IMR-90 (cell line): Measurements from ENCODE around the gene FAM219A. TPM values are rescaled to one million over a fixed set of nuclear protein-coding genes. Genes with fewer than 3 reads are reported as not detected.

Source experiments
- ATAC-seq: fragments of 200-7000 bp; cut with Tn5 transposase; 2 replicates; pipeline ENCODE4 v1.9.1; 2020; ENCODE audit warnings: low read depth, mild to moderate bottlenecking, moderate library complexity
- BruUV-seq: library from RNA; stranded (reverse); fragments of 400-500 nt; replicated peaks from 2 replicates; lab custom pipeline; 2021; lab: Mats Ljungman, UMichigan
- CTCF ChIA-PET: fragments of 300-600 bp; formaldehyde crosslinking; extraction: SDS; loops from one replicate; lab custom pipeline; 2021; ENCODE audit warnings: antibody characterized with exemption; lab: Yijun Ruan, JAX
- POLR2A ChIA-PET: fragments of 300-600 bp; sonication (Branson Sonifier 250); formaldehyde crosslinking; loops from one replicate; lab custom pipeline; 2022; ENCODE audit warnings: antibody characterized with exemption; ENCODE audit not compliant: unreplicated experiment; lab: Charles Lee
- DNase-seq: peaks from one replicate; pipeline ENCODE4 v3.0.0; 2013
- H2AFZ ChIP-seq: replicated peaks from 2 replicates; pipeline ENCODE3; 2013; ENCODE audit warnings: low read length, mild to moderate bottlenecking; ENCODE audit not compliant: poor library complexity
- H2AK5ac ChIP-seq: 2 replicates; pipeline ENCODE4 v1.6.1; 2013; ENCODE audit warnings: low read depth, low read length, inconsistent platforms
- H2AK9ac ChIP-seq: replicated peaks from 2 replicates; pipeline ENCODE3; 2013; ENCODE audit warnings: mild to moderate bottlenecking, low read depth, low read length, moderate library complexity; ENCODE audit not compliant: poor library complexity
- H2BK120ac ChIP-seq: 2 replicates; pipeline ENCODE4 v1.6.1; 2013; ENCODE audit warnings: low read depth, low read length, inconsistent platforms
- H2BK15ac ChIP-seq: 3 replicates; pipeline ENCODE4 v1.6.1; 2013; ENCODE audit warnings: low read depth, low read length, inconsistent platforms
- H2BK20ac ChIP-seq: 2 replicates; pipeline ENCODE4 v1.6.1; 2013; ENCODE audit warnings: low read depth, mild to moderate bottlenecking, inconsistent platforms, low read length, moderate library complexity
- H2BK5ac ChIP-seq: 2 replicates; pipeline ENCODE4 v1.6.1; 2013; ENCODE audit warnings: mild to moderate bottlenecking, low read depth, low read length, inconsistent platforms; ENCODE audit not compliant: poor library complexity, severe bottlenecking
- H3K14ac ChIP-seq: replicated peaks from 2 replicates; pipeline ENCODE4 v1.6.1; 2013; ENCODE audit warnings: low read depth, low read length, inconsistent platforms
- H3K18ac ChIP-seq: 2 replicates; pipeline ENCODE4 v1.6.1; 2013; ENCODE audit warnings: low read depth, low read length, control low read depth
- H3K23ac ChIP-seq: 2 replicates; pipeline ENCODE4 v1.6.1; 2013; ENCODE audit warnings: low read depth, low read length, inconsistent platforms
- H3K27ac ChIP-seq: 2 replicates; pipeline ENCODE4 v1.5.1; 2013; ENCODE audit warnings: mild to moderate bottlenecking, control low read depth, low read length; ENCODE audit not compliant: insufficient read depth
- H3K27me3 ChIP-seq: 2 replicates; pipeline ENCODE4 v1.6.1; 2013; ENCODE audit warnings: low read length; ENCODE audit not compliant: control insufficient read depth, insufficient read depth
- H3K36me3 ChIP-seq: 2 replicates; pipeline ENCODE4 v1.6.1; 2013; ENCODE audit warnings: low read length, mixed read lengths; ENCODE audit not compliant: control insufficient read depth, insufficient read depth
- H3K4ac ChIP-seq: 2 replicates; pipeline ENCODE4 v1.6.1; 2013; ENCODE audit warnings: low read depth, low read length, inconsistent platforms
- H3K4me1 ChIP-seq: 2 replicates; pipeline ENCODE4 v1.6.1; 2013; ENCODE audit warnings: low read length, mixed read lengths; ENCODE audit not compliant: control insufficient read depth, insufficient read depth
- H3K4me2 ChIP-seq: 2 replicates; pipeline ENCODE4 v1.6.1; 2013; ENCODE audit warnings: low read depth, mild to moderate bottlenecking, control low read depth, low read length, moderate library complexity
- H3K4me3 ChIP-seq: 2 replicates; pipeline ENCODE4 v1.5.1; 2013; ENCODE audit warnings: low read depth, mild to moderate bottlenecking, control low read depth, low read length, moderate library complexity; ENCODE audit not compliant: insufficient read depth
- H3K56ac ChIP-seq: 2 replicates; pipeline ENCODE4 v1.6.1; 2013; ENCODE audit warnings: low read length, inconsistent platforms; ENCODE audit not compliant: insufficient read depth; ENCODE audit errors: extremely low read depth
- H3K79me1 ChIP-seq, 2 experiments: 2 replicates each; pipeline ENCODE4 v1.6.1; 2013; ENCODE audit warnings: low read length in 2 of 2, inconsistent platforms in 1 of 2, low read depth in 1 of 2
- H3K9ac ChIP-seq: 2 replicates; pipeline ENCODE4 v1.6.1; 2013; ENCODE audit warnings: low read depth, low read length, control low read depth
- H3K9me1 ChIP-seq: 2 replicates; pipeline ENCODE4 v1.6.1; 2013; ENCODE audit warnings: low read length, inconsistent platforms; ENCODE audit not compliant: insufficient read depth
- H3K9me3 ChIP-seq: 2 replicates; pipeline ENCODE4 v1.6.1; 2013; ENCODE audit warnings: low read length; ENCODE audit not compliant: control insufficient read depth, insufficient read depth
- H4K20me1 ChIP-seq: 2 replicates; pipeline ENCODE4 v1.6.1; 2013; ENCODE audit warnings: low read length, inconsistent platforms; ENCODE audit not compliant: insufficient read depth
- H4K5ac ChIP-seq: 2 replicates; pipeline ENCODE4 v1.6.1; 2013; ENCODE audit warnings: mild to moderate bottlenecking, low read depth, low read length, control low read depth
- H4K8ac ChIP-seq, 2 experiments: 2 replicates each; pipeline ENCODE4 v1.6.1; 2013; ENCODE audit warnings: low read depth in 2 of 2, low read length in 2 of 2, control low read depth in 1 of 2, inconsistent platforms in 1 of 2
- H4K91ac ChIP-seq: 2 replicates; pipeline ENCODE4 v1.6.1; 2013; ENCODE audit warnings: low read depth, low read length, inconsistent platforms; ENCODE audit not compliant: insufficient read depth
- BHLHE40 ChIP-seq: fragments of 150-350 bp; IDR thresholded peaks from 2 replicates; pipeline ENCODE4 v1.6.1; 2016; ENCODE audit warnings: mild to moderate bottlenecking, low read depth, low read length
- CEBPB ChIP-seq: IDR thresholded peaks from 2 replicates; pipeline ENCODE4 v1.6.1; 2012; ENCODE audit warnings: low read depth, low read length, improper control_type of control experiment
- CHD1 ChIP-seq: IDR thresholded peaks from 2 replicates; pipeline ENCODE4 v1.6.1; 2012; ENCODE audit warnings: low read depth, low read length, improper control_type of control experiment
- CTCF ChIP-seq: conservative IDR thresholded peaks from 2 replicates; pipeline ENCODE4 v1.5.1; 2012; ENCODE audit warnings: mild to moderate bottlenecking, low read depth, low read length, improper control_type of control experiment
- MAFK ChIP-seq: IDR thresholded peaks from 2 replicates; pipeline ENCODE4 v1.6.1; 2012; ENCODE audit warnings: low read depth, low read length, improper control_type of control experiment
- MXI1 ChIP-seq: IDR thresholded peaks from 2 replicates; pipeline ENCODE4 v1.6.1; 2012; ENCODE audit warnings: low read depth, mild to moderate bottlenecking, low read length, moderate library complexity, borderline replicate concordance
- NFE2L2 ChIP-seq: fragments of 150-350 bp; IDR thresholded peaks from 2 replicates; pipeline ENCODE4 v1.6.1; 2016; ENCODE audit warnings: low read depth, mild to moderate bottlenecking, low read length
- POLR2A ChIP-seq: IDR thresholded peaks from 2 replicates; pipeline ENCODE4 v1.6.1; 2012; ENCODE audit warnings: mild to moderate bottlenecking, low read depth, low read length
- RAD21 ChIP-seq: IDR thresholded peaks from 2 replicates; pipeline ENCODE4 v1.6.1; 2012; ENCODE audit warnings: low read length, improper control_type of control experiment
- RFX5 ChIP-seq: IDR thresholded peaks from 2 replicates; pipeline ENCODE4 v1.8.0; 2012; ENCODE audit warnings: low read depth, mild to moderate bottlenecking, low read length, moderate library complexity
- WGBS, 2 experiments: methylation state at CpG; one replicate each; pipeline versions ENCODE4 v1.1.5 to v1.1.7; 2013; ENCODE audit warnings: missing lambda C conversion rate in 2 of 2; ENCODE audit not compliant: insufficient read length in 1 of 2; ENCODE audit errors: extremely low coverage in 2 of 2; 5-methylcytosine and 5-hydroxymethylcytosine counted together
- dilution Hi-C: fragments of 300-500 bp; cut with HindIII; formaldehyde crosslinking; loops from one replicate; pipeline ENCODE4 v1.14.3; 2018; ENCODE audit warnings: low sequenced_read_pairs; ENCODE audit not compliant: unreplicated experiment
- in situ Hi-C: fragments of 300-500 bp; cut with MboI; formaldehyde crosslinking; loops from 3 replicates; pipeline ENCODE4 v1.14.3; 2019; ENCODE audit warnings: low sequenced_read_pairs, inconsistent platforms, mixed read lengths
- intact Hi-C: fragments of 100-400 bp; cut with micrococcal nuclease; formaldehyde crosslinking; loops from 2 replicates; pipeline ENCODE4 v1.10.0; 2022
- polyA plus RNA-seq, 3 experiments: library from polyadenylated mRNA; depleted of rRNA; stranded (reverse); fragments of >200 nt; gene quantifications; 2 replicates each; pipeline ENCODE4 v1.2.3, GENCODE V29; 2012; ENCODE audit warnings: low replicate concordance in 1 of 3
- total RNA-seq: library from RNA; depleted of rRNA; stranded (reverse); fragments of >200 nt; gene quantifications from 2 replicates; pipeline ENCODE4 v1.2.3, GENCODE V29; 2012

The FAM219A gene
- total and polyA plus RNA-seq, 2 of the 4 experiments (the other 2 are of a cell fraction), result 4.8 to 20.8 TPM

GRCh38 chr9:34442770-34443169, 15.6 kb downstream of the FAM219A start:
- H3K9me3 ChIP-seq, result no peaks in the 10 kb centered on the region
- H3K4ac ChIP-seq, result no peak overlapping the region
- WGBS, 2 experiments, result no CpG with 5 or more reads among the region's 1 CpG
- ChIA-PET POLR2A (no interaction called here), CTCF (no interaction called here)
- no peak overlapping the region for H2AK9ac ChIP-seq
- no peak overlapping the region for H2AK5ac ChIP-seq
- no TSS peak for BruUV-seq
- peaks cover 21 to 63% of the 10 kb centered on the region in 2 experiments for H3K79me1 ChIP-seq
- no peak overlapping the region for H2BK15ac ChIP-seq
- H3K9ac ChIP-seq, result no peak overlapping the region
- H4K20me1 ChIP-seq, result peaks cover 63% of the 10 kb centered on the region
- H3K18ac ChIP-seq, result no peak overlapping the region
- TF ChIP-seq RFX5, result no peak
- no peak for TF ChIP-seq NFE2L2
- TF ChIP-seq BHLHE40, result no peak
- no peak for TF ChIP-seq CTCF
- no peak for TF ChIP-seq CEBPB
- no peak for TF ChIP-seq MAFK
- no peak for TF ChIP-seq RAD21
- TF ChIP-seq POLR2A, result no peak
- TF ChIP-seq MXI1, result no peak
- no peak for TF ChIP-seq CHD1
- no peak overlapping the region for H3K4me2 ChIP-seq
- intact Hi-C loops (no loop called here), dilution Hi-C loops (no loop called here), in situ Hi-C loops (no loop called here)
- no peak overlapping the region for H3K14ac ChIP-seq
- H3K36me3 ChIP-seq, result peaks cover 2% of the 10 kb centered on the region; the same call in 1 of the 2 replicates
- H3K27me3 ChIP-seq, result no peaks in the 10 kb centered on the region
- H3K9me1 ChIP-seq, result peaks cover 15% of the 10 kb centered on the region; the same call in 1 of the 2 replicates
- no peak overlapping the region for H4K5ac ChIP-seq
- no peak overlapping the region for H4K91ac ChIP-seq
- H3K4me1 ChIP-seq, result peaks cover 14% of the 10 kb centered on the region
- H2BK120ac ChIP-seq, result no peak overlapping the region
- no peak overlapping the region for H3K56ac ChIP-seq
- no peak overlapping the region for H3K23ac ChIP-seq
- ATAC-seq (no peak), DNase-seq (no peak)
- no peak overlapping the region for H2BK5ac ChIP-seq
- H2AFZ ChIP-seq, result no peak overlapping the region
- H3K4me3 ChIP-seq, result no peak overlapping the region
- H3K27ac ChIP-seq, result no peak overlapping the region
- no peak overlapping the region for H2BK20ac ChIP-seq
- no peak overlapping the region for H4K8ac ChIP-seq
